HUES48 (cell line): Measurements from ENCODE around the gene CTSW.

ENCODE experiments used
- H3K27ac ChIP-seq: one replicate; pipeline ENCODE4 v1.7.0; 2013; ENCODE audit warnings: low read depth, low read length, inconsistent platforms
- H3K27me3 ChIP-seq: 2 replicates; pipeline ENCODE4 v1.6.1; 2013; ENCODE audit warnings: mild to moderate bottlenecking, low read length; ENCODE audit not compliant: control insufficient read depth, insufficient read depth
- H3K36me3 ChIP-seq: 2 replicates; pipeline ENCODE4 v1.6.1; 2013; ENCODE audit warnings: low read length; ENCODE audit not compliant: control insufficient read depth, insufficient read depth
- H3K4me1 ChIP-seq: 2 replicates; pipeline ENCODE4 v1.6.1; 2013; ENCODE audit warnings: mild to moderate bottlenecking, low read length; ENCODE audit not compliant: control insufficient read depth, insufficient read depth
- H3K4me3 ChIP-seq: 2 replicates; pipeline ENCODE4 v1.5.1; 2013; ENCODE audit warnings: mild to moderate bottlenecking, low read depth, low read length
- H3K9ac ChIP-seq: 2 replicates; pipeline ENCODE4 v1.6.1; 2013; ENCODE audit warnings: mild to moderate bottlenecking, low read depth, low read length, moderate library complexity
- H3K9me3 ChIP-seq: 2 replicates; pipeline ENCODE4 v1.6.1; 2013; ENCODE audit warnings: low read length; ENCODE audit not compliant: control insufficient read depth, insufficient read depth

The CTSW gene

DNA sequence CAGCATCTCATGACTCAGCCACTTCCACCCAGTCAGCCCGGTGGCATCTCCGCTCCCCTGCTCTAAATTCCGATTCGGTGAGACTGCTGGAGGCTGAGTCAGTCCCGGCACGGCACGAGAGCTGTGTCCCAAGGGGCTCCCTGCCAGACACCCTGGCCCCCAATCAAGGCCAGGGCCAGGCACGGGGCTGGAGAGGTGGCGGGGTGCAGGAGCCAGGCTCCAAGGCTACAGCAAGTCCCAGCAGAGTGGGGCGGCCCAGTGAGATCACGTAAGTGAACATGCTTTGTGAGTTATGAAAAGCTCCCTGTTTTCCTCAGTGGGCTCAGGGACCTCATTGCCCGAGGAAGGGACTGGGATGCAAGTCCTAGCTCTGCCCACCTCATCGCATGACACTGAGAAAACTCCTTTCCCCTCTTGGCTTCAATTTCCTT lies 36.2 kb downstream of the CTSW start:
- H3K9ac ChIP-seq, result 0 out of 2 replicates have a peak overlapping the region, but pooled peaks have one; percentile 18
- H3K36me3 ChIP-seq, result peaks cover 6% of the 10 kb centered on the region
- H3K9me3 ChIP-seq, result no peaks in the 10 kb centered on the region
- H3K4me1 ChIP-seq, result peaks cover 16% of the 10 kb centered on the region; the same call in 1 of the 2 replicates
- no peaks in the 10 kb centered on the region for H3K27me3 ChIP-seq
- H3K27ac ChIP-seq, result peak overlapping the region; percentile 85
- H3K4me3 ChIP-seq, result no peak overlapping the region

DNA sequence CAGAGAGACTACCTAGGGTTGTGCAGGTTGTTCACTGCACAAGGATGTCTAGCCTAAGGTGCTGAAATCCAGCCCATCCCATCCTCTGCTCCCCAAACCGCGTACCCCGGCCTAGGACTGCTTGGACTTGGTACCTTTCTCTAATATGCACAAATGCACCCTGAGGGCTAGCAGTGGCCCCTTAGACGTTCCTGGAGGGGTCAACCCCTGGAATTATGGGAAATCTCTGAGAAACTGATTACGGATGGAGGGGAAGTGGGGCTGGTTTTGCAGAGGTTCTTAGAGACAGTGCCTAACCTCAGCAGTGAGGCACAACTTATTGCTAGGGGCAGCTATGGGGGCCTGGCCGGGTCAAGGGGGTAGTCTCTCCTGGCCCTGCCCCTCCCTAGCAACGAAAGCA lies 36.8 kb downstream of the CTSW start:
- Histone ChIP-seq H3K4me3 (no peak overlapping the region), H3K27me3 (no peaks in the 10 kb centered on the region), H3K36me3 (peaks cover 7% of the 10 kb centered on the region), H3K27ac (peak overlapping the region; percentile 85), H3K9ac (no peak overlapping the region), H3K9me3 (no peaks in the 10 kb centered on the region), H3K4me1 (peaks cover 16% of the 10 kb centered on the region; the same call in 1 of the 2 replicates)

DNA sequence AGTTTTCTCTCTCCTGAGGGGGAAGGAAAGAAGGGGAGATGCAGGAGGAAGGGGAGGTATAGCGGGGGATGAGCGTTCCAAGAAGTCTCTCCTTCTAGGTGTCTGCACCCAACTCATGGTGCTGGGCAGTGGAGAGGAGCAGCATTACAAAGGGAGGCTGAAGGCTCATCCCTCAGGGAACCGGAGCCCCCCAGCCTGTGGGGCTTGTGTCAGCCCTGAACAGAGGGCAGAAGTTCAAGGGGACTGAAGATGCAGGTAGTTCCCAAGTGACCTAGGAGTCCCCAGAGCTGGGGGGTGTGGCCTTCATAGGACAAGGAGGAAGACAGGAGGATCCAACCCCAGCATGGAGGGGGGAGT lies 37.4 kb downstream of the CTSW start:
- Histone ChIP-seq H3K4me3 (no peak overlapping the region), H3K27ac (no peak overlapping the region)

DNA sequence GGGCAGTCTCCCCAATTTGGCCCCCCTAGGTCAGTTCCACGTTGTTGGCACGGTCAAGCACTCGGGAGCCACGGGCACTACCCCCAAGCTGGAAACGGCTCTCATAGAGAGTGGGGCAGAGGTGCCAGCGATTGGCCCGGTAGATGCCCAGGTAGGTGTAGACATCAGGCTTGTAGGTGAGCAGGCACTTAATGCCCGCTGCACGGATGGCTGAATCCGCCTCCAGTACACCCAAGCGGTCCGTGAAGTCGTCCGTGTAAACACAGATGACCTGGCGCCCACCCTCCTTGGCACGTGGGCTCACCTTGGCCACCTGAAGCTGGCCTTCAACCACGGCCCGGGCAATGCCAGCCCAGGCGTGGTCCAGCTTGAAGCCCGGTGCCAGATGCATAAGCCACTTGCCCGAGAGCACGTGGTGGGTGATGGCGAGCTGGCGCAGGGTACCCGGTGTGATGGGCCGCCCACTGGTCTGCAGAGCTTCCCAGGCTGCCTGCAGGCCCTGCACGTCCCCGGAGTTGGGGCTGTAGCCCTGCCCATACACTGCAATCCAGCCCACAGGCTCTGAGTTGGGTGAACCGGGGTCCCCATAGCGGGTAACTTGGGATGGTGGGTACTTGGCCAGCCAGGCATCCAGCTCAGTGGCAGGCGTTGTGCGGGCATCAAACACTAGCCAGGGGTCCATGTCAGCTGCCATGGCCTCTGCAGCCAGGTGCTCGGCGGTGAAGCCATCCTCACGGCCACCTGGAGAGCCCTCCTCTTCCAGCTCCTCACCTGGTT lies 38.0 kb downstream of the CTSW start:
- H3K9ac ChIP-seq, result no peak overlapping the region; the same call in 1 of the 2 replicates

More for the DNA sequence above, 37.4 kb downstream of the CTSW start:
- H3K9ac ChIP-seq, result no peak overlapping the region
- peaks cover 14% of the 10 kb centered on the region; the same call in 1 of the 2 replicates for H3K4me1 ChIP-seq
- H3K36me3 ChIP-seq, result peaks cover 10% of the 10 kb centered on the region
- H3K9me3 ChIP-seq, result no peaks in the 10 kb centered on the region
- no peaks in the 10 kb centered on the region for H3K27me3 ChIP-seq

GRCh38 chr11:65918211-65919140 lies 38.8 kb downstream of the CTSW start, which contains the start of gene C11orf68:
Gene C11orf68 (minus strand): TSS chr11:65919062. CDS start chr11:65919031, 31 bp downstream.
- peak within 1 kb of the TSS; percentile 91 for H3K27ac ChIP-seq
- peak within 1 kb of the TSS; percentile 92 for H3K9ac ChIP-seq
- peak within 1 kb of the TSS; percentile 88 for H3K4me3 ChIP-seq
- H3K36me3 ChIP-seq, result peaks cover 21% of the 10 kb centered on the region
- no peaks in the 10 kb centered on the region for H3K9me3 ChIP-seq
- H3K27me3 ChIP-seq, result no peaks in the 10 kb centered on the region
- peaks cover 13% of the 10 kb centered on the region; the same call in 1 of the 2 replicates for H3K4me1 ChIP-seq

More for the DNA sequence above, 38.0 kb downstream of the CTSW start:
- peak overlapping the region; percentile 88 for H3K4me3 ChIP-seq
- H3K27me3 ChIP-seq, result no peaks in the 10 kb centered on the region
- H3K4me1 ChIP-seq, result peaks cover 13% of the 10 kb centered on the region; the same call in 1 of the 2 replicates
- peaks cover 16% of the 10 kb centered on the region for H3K36me3 ChIP-seq
- no peaks in the 10 kb centered on the region for H3K9me3 ChIP-seq
- H3K27ac ChIP-seq, result no peak overlapping the region

DNA sequence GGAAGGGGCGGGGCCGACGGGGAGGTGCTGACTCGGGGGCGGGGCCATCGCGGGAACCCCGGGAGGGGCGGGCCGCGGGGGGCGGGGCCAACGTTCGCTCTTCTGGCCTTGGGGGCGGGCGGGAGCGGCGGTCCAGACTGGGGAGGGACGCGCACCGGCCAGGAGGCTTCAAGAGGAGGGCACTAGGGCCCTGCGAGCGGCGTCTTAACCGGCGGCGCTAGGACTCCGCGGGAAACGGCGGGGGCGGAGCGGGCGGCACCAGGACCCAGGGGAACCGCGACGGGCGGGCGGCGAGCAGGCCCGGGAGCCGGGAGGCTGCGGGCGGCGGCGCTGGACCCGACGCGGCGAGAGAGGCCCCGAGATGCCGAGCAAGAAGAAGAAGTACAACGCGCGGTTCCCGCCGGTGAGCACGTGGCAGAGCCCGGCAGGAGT lies 39.5 kb downstream of the CTSW start, which contains the start of gene DRAP1:
Gene DRAP1 (plus strand): TSS at position 286 of the 432 bp plus-strand sequence. CDS start 76 bp downstream, at position 362.
- Histone ChIP-seq H3K27me3 (no peaks in the 10 kb centered on the region), H3K4me3 (peak within 1 kb of the TSS; percentile 88), H3K36me3 (peaks cover 22% of the 10 kb centered on the region), H3K27ac (peak within 1 kb of the TSS; percentile 91), H3K9ac (peak within 1 kb of the TSS; percentile 92), H3K9me3 (no peaks in the 10 kb centered on the region), H3K4me1 (peaks cover 13% of the 10 kb centered on the region; the same call in 1 of the 2 replicates)

DNA sequence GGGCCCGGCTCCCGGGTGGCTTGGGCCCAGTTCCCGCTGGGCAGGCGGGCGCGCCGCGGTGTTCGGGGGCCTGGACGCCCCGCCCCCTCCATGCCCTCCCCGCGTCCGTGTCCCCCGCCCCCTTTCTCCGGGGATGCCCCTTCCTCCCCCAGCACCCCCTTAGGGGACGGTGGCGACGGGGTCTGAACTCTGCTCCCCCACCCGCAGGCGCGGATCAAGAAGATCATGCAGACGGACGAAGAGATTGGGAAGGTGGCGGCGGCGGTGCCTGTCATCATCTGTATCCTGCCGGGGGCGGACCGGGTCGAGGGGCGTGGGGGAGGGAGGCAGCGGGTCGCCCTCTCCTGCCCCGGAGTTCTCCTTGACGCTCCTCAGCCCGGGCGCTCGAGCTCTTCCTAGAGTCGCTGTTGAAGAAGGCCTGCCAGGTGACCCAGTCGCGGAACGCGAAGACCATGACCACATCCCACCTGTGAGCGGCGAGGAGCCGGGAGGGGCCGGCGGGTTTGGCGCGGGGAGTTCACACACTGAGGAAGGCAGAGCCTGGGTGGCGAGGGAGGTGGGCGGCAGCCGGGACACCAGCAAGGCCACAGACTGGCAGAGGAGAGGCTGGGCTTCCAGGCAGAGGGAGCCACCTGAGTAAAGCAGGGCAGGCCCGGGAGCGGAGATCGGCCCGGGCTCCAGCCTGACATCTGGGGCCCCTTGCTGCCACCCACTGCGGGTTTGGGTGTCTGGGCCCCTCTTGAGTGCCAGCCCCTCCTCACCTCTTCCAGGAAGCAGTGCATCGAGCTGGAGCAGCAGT lies 40.1 kb downstream of the CTSW start:
- no peak overlapping the region for H3K9ac ChIP-seq
- H3K27ac ChIP-seq, result peak overlapping the region; percentile 61
- peak overlapping the region; percentile 82 for H3K4me3 ChIP-seq
- no peaks in the 10 kb centered on the region for H3K9me3 ChIP-seq
- H3K4me1 ChIP-seq, result peaks cover 13% of the 10 kb centered on the region; the same call in 1 of the 2 replicates
- H3K36me3 ChIP-seq, result peaks cover 22% of the 10 kb centered on the region
- no peaks in the 10 kb centered on the region for H3K27me3 ChIP-seq

DNA sequence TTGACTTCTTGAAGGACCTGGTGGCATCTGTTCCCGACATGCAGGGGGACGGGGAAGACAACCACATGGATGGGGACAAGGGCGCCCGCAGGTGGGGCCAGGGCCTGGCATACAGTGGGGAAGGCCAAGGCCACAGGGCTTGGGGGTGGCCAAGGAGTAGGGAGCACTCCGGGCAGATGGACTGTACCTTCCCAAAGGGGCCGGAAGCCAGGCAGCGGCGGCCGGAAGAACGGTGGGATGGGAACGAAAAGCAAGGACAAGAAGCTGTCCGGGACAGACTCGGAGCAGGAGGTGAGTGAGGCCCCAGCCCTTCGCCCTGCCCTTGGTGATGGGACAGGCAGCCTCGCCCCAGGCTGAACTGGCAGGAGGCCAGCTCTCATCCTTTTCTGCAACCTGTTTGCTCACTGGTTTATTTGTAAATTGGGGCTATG lies 40.8 kb downstream of the CTSW start:
- no peaks in the 10 kb centered on the region for H3K27me3 ChIP-seq
- peaks cover 13% of the 10 kb centered on the region; the same call in 1 of the 2 replicates for H3K4me1 ChIP-seq
- H3K27ac ChIP-seq, result no peak overlapping the region
- no peak overlapping the region for H3K9ac ChIP-seq
- H3K9me3 ChIP-seq, result no peaks in the 10 kb centered on the region
- H3K36me3 ChIP-seq, result peaks cover 22% of the 10 kb centered on the region
- H3K4me3 ChIP-seq, result peak overlapping the region; percentile 82

- Histone ChIP-seq H3K36me3 (peaks cover 22% of the 10 kb centered on the region), H3K27ac (no peak overlapping the region), H3K4me1 (0 out of 2 replicates have a peak, but pooled peaks cover 8% of the 10 kb centered on the region), H3K9me3 (no peaks in the 10 kb centered on the region), H3K27me3 (no peaks in the 10 kb centered on the region), H3K4me3 (no peak overlapping the region), H3K9ac (no peak overlapping the region)
Measured at GRCh38 chr11:65921033-65921555, 41.5 kb downstream of the CTSW start.

GRCh38 chr11:65921876-65922275 lies 42.2 kb downstream of the CTSW start:
- Histone ChIP-seq H3K27ac (no peak overlapping the region), H3K4me1 (0 out of 2 replicates have a peak, but pooled peaks cover 6% of the 10 kb centered on the region), H3K9ac (no peak overlapping the region), H3K36me3 (peaks cover 22% of the 10 kb centered on the region), H3K9me3 (no peaks in the 10 kb centered on the region), H3K27me3 (no peaks in the 10 kb centered on the region), H3K4me3 (no peak overlapping the region)
